Bone marrow (tissue), 2 donors: ENCODE results near the gene NPNT.

ENCODE experiments used
- DNase-seq, 2 donors: peaks; one replicate each; lab custom pipeline; 2025; lab: John Stamatoyannopoulos, UW

The NPNT gene

DNA sequence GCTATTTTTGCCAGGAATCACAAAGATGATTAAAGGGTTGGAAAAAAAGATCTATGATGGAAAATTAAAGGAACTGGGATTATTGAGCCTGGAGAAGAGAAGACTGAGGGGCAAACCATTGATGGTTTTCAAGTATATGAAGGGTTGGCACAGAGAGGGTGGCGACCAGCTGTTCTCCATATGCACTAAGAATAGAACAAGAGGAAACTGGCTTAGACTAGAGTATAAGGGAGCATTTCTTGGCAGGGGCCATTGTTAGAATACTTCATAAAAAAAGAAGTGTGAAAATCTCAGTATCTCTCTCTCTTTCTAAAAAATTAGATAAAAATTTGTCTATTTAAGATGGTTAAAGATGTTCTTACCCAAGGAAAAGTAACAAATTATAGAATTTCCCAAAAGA lies 75.1 kb downstream of the NPNT start:
- no peak for DNase-seq

DNA sequence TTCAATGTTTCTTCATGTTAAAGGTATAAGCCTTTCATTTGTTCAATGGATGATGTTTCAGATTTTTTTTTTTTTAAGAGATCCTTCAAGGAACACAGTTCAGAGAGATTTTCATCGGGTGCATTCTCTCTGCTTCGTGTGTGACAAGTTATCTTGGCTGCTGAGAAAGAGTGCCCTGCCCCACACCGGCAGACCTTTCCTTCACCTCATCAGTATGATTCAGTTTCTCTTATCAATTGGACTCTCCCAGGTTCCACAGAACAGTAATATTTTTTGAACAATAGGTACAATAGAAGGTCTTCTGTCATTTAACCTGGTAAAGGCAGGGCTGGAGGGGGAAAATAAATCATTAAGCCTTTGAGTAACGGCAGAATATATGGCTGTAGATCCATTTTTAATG lies 75.8 kb downstream of the NPNT start:
- no peak for DNase-seq

DNA sequence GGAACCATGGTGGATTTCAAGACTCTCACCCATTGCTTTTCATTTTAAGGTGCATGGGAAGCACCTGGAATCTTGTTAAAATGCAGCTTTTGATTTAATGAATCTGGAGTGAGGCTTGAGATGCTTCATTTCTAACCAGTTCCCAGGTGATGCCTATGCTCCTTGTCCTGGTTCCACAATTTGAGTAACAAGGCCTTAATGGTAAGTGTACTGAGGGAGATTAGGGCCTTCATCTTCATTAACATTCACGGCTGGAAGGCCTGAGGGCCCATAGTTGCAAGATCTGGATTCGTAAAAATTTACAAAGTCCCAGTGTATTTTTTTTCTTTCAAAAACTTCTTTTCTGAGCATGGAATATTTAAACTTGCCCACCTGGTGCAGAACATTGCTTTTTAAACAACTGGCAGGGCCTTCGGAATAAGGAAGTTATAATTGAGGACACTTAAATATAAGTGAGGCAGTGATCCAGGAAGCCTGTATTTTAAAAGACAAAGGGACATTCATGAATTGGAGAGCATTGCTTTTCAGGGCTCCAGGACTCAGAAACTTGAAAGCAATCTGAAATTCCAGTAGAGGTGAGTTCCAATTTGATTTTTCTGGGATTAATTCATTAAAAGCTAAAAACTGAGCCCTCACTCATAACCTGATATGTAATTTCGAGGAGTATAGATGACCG lies 77.8 kb downstream of the NPNT start:
- no peak for DNase-seq

DNA sequence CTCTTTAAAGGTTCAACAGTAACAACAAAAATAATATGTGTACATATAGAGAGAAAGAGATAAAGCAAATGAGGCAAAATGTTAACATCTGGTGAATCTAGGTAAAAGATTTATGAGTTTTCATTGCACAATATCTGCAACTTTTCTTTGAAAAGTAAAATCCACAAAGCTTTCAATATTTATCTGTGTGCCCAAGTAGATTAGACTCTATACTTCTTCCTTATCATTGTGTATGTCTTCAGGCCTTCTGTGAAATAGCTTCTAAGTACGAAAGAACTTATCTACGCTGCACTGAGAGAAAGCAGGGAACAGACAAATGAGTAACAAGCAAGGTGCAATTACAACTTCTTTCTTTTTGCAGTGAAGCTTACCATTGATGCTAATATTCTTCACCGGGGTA lies 81.6 kb downstream of the NPNT start:
- DNase-seq, result no peak

DNA sequence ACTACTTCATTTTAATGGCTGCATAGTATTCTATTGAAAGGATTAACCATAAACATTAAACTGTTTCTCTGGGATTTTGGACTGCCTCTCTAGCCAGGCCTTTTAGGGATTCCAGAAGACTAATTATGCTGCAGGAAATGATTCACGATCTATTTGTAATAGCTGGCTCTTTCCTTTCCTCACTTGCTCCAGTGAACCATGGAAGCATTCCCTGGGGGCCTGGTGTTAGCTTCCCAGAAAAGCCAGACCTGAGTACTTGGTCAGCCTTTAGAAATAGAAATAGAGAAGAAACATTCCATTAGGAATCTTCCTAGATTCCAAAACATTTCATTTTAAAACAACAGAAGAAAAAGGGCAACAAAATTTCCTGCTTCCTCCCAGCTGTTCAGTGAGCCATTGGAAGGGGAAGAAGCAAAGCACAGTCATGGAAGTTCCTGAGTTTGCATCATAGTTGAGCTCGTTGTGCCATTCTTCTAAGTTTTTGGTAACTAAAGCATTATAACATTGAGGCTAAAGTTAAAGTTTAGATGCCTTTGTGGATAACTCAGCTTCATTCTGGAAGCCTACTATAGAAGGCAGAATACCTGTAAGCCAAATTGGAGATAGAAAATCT lies 83.5 kb downstream of the NPNT start:
- no peak for DNase-seq

DNA sequence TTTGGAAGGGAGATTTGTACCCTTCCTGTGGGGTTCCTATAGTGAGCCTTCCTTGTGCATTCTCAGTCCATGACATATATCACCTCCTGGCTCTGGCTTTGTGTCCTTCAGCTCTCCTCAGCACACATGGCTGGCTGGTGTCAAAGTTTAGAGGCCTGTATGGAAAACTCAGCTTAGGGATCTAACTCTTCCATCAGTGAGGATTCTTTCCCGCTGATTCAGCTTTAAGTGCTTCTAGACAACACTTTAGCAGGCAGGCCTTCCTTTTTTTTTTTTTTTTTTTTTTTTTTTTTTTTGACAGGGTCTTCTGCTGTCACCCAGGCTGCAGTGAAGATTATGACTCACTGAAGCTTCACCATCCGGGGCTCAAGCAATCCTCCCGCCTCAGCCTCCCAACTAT lies 84.2 kb downstream of the NPNT start:
- DNase-seq, result no peak

DNA sequence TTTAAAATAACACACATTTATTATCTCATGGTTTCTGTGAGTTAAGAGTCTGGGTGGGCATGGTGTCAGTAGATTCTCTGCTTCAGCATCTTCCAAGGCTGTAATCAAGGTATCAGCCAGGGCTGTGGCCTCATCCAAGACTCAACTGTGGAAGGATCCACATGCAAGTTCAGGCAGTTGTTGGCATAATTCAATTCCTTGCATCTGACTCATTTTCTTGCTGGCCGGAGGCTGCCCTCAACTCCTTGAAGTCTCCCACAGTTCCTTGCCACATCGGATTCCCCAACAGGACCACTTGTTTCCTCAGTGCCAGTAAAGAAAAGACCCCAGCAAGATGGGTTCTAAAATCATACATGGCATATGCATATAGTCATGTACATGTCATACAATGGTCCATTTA lies 93.4 kb downstream of the NPNT start:
- no peak for DNase-seq

DNA sequence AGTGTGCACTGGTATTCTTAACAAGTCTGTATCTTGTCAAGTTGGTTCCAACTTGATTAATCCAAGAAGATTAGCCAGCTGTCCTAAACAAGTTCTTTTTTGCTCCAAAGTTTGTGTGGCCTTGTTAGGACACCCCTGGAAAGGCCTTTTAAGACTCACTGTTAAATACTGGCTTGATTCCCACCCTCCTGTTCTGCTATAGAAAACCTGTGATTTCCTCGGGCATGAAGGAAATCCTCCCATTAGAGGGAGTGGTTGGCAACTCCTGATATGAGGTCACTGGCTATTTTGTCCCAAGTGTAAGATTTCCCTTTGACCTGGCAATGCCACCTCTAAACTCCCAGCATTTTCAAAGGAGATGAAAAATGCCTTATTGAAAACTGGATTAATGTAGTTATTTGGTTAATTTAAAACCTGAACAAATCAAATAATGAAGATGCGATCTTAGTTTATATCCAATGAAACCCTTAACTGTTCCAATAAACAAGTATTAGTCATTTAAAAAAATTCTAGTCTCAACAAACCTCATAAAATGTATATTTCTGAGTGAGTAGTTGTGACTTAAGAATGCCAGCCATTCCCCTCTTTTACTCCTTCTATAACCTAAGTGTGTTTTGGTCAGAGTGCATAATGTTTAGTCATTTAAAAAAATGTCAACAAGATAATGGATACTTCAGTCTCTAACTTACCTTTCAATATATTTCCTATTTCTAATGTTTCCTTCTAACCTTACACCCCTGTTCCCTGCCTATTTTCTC lies 94.4 kb downstream of the NPNT start:
- DNase-seq, result no peak

DNA sequence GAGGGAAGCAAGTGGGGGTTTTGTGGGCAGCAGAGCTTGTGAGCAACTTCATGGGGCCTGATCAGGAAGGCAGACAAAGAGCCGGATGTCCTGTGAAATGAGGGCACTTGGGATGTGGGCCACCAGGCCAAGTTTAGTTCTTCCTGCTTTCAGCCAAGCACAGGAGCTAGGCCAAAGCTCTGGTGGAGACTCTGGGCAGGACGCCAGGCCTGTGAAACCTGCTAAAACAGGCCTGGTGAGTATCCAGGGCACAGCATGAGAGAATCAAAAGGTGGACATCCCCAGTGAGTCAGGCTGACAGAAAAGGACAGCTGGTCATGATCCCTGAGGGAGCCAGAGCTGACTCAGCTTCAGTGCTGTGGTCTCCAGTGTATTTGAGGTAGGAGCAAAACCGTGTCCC lies 95.7 kb downstream of the NPNT start:
- DNase-seq, result no peak

DNA sequence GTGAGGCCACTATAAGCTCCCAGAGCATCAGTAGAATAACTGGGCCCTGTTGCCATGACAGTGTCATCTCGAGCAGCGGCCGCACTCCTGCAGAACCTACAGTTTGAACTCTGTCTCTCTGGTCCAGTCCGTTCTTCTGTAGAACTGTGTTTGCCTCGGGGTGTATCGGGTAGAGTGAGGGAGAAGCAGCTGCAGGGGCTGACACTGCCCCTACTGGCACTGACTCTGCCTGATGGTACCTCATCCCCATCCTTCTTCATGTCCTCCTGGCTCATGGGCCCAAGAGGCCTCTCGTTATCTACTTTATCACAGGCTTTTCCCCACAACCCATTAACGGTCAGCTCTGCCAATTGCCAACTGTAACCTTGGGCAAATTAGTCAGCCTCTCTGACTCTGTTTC lies 96.5 kb downstream of the NPNT start:
- no peak for DNase-seq

DNA sequence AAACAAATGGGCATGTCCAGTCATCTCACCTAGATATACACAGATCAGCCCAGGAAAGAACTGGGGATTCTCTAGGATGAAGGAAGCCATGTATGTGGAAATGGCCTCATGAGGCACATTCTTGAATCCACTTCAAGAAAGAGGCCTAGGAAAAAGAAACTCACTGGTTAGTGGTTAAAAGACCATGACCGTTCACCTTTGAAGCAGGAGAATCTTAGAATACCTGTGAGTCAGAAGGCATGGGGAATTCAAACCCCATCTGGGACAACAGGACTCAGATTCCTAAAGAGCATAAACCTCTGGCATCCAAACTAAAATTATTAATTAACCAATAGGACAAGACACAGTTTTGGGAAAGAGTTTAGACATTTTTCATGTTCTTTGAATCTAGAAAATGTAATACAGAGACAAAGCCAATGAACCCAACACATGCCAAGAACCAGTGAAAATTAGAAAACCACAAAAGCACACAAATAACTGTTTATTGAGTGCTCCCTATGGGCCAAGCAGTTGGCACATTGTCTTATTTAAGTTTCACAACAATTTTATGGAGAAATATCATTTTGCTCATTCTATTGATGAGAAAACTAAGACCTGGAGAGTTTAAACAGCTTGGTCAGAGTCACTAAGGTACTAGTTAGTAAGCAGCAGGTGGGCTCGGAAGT lies 97.5 kb downstream of the NPNT start:
- no peak for DNase-seq

DNA sequence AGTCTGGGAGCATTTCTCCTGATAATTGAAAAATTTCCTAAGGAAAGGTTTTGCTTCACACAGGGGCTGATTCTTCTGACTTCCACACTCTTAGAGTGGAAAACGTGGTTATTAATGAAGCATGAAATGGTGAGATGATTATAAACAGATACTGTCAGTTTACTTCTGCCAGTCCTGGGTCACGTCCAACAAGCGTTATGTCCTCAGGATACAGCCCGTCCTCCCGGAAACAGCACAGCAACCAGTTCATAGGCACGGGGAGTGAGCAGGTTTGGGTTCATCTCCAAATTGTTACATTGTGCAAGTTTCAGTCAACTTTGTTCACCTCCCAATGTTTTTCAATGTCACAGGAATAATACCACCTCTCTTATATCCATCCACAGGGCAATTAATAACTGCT lies 98.8 kb downstream of the NPNT start:
- DNase-seq, result no peak

DNA sequence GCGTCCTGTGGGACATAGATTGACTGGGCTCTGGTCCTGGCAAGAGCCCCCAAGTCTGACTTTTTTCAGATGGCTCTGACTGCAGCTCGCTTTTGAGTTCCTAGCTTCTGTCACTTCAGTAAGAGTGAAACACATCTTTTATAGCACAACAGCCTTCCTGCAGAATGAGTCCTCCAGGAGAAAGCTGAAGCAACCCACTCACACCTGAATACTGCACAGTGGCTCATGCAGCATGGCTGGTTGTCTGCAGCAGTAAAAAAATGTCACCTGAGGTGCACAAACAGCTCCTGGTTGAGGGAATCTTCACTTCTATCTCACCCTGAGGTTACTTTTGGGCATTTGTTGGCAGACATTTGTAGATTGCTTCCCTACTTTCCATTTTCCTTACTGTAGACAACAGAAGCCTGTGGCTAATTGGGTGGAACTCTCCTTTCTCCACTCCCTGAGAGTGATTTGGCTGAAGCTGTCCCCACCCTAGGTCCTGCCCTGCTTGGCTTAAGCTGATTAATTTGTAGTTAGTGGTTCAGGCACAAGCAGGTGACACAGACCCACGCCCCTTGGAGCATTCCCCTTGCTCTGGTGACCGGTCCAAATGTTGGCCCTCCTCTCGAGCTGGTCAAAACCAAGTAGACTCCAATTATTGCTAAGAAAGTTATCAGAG lies 99.7 kb downstream of the NPNT start:
- no peak for DNase-seq

DNA sequence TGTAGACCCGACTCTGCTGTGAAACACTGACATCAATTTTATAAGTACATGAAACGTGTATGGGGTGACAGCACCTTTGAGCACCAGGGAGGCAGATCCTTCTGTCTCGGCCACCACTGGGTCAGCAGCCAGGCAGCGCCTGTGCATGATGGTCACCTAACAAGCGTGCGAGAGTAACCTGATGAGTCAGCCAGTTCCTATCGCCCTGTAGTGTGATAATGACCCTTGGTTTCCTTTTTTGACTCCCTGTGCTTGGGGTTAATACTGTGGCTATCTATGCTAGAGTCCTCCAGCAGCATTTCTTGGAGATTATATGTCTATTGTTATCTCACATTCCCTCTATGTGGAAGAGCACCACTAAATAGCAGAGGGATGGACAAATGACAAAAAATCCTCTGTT lies 101.6 kb downstream of the NPNT start:
- DNase-seq, result no peak

DNA sequence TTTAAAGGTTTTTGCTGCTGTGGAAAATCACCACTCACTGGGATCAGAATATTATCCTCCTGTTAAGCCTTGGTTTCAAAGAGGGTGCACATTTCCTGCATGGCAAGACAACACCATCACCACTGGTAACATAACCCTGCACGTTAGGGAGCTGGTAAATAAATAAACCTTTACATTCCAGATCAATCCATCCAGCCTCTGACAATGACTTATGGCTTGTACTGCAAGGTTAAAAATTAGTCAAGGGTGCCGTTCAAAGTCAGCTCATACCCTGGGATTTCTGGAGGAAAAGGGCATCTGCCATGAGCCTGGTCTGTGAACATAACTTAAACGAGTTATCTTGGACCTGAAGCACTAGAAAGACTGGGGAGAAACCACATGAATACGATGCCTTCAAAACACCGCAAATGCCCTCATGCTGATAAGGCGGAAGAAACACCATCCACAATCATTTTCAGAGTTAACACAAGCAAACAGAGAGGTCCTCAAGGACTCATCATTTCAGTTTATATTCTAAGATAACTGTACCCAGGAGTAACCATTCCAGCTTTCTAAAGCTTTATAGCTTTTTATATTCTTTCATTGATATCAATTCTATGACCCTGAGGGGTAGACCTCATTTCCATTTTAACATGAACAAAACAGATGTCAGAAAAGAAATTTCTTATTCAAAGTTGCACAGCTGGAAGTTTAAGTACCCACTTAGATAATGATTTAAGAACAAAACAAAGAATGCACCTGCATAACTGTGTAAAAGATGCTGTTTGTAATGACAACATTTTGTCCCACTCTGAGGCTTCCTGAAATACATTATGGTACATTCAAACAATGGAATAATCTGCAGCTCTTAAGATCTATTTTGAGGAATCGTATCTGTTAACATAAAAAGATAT lies 103.1 kb downstream of the NPNT start:
- no peak for DNase-seq

DNA sequence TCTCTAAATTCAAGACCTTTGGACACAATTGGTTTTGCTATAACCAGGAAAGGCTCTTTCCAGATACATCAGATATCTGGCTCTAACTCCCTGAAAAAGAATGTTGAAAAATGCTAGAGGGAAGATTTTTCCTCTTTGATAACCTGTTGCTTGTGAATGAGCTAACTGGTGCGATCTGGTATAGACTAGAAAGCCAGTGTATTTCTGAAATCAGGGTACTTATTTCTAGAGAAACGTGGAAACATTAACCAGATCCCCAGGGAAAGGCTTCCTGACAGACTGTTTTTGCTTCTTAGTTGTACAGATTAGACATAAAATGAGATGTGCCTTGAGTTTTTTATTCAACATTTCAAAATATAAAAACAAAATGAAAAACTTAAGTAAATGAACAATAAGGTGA lies 107.7 kb downstream of the NPNT start:
- DNase-seq, result no peak

DNA sequence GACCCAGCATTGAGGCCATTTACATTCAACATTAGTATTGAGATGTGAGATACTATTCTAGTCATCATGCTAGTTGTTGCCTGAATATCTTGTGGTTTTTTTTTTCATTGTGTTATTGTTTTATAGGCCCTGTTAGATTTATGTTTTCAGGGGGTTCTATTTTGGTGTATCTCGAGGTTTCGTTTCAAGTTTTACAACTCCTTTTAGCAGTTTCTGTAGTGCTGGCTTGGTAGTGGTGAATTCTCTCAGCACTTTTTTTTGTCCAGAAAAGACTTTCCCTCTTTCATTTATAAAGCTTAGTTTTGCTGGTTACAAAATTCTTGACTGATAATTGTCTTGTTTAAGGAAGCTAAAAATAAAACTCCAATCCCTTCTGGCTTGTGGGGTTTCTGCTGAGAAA lies 115.5 kb downstream of the NPNT start:
- DNase-seq, result no peak

DNA sequence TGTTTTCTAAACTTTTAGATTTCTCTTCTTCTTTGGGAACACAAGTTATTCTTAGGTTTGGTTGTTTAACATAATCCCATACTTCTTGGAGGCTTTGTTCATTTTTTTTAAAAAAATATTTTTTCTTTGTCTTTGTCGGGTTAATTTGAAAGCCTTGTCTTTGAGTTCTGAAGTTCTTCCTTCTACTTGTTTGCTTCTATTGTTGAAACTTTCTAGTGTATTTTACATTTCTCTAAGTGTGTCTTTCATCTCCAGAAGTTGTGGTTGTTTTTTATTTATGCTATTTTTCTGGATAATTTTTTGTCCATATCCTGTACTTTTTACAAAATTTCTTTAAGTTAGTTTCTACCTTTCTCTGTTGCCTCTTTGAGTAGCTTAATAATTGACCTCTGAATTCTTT lies 116.1 kb downstream of the NPNT start:
- no peak for DNase-seq

DNA sequence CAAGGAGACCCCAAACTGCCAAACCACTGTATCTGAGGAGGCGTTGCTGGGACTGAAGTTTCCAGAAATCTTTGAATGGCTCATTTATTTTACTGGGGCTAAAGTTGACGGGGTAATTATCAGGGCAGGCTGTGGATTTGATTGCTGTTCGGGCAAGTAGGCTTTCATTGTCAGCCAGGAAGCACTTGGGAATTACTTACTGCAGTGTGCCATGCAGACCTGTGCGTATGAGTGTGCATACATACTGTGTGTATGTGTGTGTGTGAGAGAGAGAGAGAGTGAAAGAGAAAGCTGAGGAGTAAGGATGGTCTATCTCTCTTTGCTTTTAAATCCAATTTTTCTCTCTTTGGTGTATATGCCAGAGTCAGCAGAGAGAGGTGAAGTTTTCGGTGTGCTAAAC lies 122.7 kb downstream of the NPNT start:
- no peak for DNase-seq

DNA sequence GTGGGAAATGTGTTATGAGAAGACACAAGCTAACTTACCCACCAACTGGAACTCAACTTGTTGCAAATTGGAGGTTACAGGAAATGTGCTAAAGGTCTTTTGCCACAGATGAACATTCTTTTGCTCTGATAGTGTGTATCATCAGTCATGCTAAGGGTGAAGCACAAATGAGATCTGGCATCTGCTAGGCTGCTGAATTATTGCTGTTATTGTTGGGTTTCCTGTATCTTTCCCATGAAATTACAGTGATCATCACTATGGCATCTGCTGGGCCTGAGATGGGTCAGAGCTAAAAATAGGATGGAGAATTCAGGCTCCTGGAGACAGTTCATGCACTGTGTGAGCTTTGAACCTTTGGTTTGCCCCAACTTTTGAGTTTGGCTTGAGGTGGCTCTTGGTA lies 124.5 kb downstream of the NPNT start:
- DNase-seq, result no peak
